Fibroblast of skin of right quadriceps (primary cell): ENCODE results near the gene SLC16A10.
"Not testable (repeated sequence)": the region's sequence is repeated elsewhere in the genome, so short reads cannot be mapped to it uniquely, and the experiment has no call there.

Experiments used
- DNase-seq: peaks from one replicate; pipeline ENCODE4 v3.0.0-alpha.2; 2013

Gene SLC16A10, protein sequence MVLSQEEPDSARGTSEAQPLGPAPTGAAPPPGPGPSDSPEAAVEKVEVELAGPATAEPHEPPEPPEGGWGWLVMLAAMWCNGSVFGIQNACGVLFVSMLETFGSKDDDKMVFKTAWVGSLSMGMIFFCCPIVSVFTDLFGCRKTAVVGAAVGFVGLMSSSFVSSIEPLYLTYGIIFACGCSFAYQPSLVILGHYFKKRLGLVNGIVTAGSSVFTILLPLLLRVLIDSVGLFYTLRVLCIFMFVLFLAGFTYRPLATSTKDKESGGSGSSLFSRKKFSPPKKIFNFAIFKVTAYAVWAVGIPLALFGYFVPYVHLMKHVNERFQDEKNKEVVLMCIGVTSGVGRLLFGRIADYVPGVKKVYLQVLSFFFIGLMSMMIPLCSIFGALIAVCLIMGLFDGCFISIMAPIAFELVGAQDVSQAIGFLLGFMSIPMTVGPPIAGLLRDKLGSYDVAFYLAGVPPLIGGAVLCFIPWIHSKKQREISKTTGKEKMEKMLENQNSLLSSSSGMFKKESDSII

DNA sequence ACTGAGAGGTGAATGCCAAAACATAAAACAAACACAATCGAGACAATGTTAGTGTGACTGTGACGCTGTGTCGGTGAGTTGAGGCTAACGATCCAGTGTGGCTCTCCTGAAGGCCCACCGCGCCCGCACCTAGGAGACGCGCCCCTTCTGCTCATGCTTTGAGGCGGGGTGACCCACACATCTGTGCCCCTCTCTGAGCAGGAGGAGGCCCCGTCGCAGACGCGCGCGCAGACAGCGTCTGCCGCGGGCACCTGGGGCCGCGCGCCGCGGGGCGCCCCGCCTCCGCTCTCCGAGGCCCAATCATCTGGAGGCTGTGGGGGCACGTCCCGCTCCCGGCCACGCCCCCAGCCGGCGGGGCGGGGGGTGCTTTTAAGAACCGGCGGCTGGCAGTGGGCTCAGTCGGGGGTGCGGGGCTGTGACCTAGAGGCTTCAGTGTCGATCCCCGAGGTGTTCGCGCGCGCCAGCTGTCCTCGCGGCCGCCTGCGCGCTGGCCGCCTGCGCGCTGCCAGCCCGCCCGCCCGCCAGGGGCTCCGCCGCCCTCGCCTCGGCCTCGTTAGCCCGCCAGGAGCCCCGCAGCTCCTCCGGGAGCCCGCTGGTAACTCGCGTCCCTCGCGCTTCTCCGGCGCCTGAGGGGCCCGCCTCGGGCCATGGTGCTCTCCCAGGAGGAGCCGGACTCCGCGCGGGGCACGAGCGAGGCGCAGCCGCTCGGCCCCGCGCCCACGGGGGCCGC is at the start of gene SLC16A10:
TSS of gene SLC16A10 (plus strand) at position 398 of the 730 bp plus-strand sequence. CDS start at position 648, 250 bp downstream.
- peak; percentile 27 for DNase-seq

DNA sequence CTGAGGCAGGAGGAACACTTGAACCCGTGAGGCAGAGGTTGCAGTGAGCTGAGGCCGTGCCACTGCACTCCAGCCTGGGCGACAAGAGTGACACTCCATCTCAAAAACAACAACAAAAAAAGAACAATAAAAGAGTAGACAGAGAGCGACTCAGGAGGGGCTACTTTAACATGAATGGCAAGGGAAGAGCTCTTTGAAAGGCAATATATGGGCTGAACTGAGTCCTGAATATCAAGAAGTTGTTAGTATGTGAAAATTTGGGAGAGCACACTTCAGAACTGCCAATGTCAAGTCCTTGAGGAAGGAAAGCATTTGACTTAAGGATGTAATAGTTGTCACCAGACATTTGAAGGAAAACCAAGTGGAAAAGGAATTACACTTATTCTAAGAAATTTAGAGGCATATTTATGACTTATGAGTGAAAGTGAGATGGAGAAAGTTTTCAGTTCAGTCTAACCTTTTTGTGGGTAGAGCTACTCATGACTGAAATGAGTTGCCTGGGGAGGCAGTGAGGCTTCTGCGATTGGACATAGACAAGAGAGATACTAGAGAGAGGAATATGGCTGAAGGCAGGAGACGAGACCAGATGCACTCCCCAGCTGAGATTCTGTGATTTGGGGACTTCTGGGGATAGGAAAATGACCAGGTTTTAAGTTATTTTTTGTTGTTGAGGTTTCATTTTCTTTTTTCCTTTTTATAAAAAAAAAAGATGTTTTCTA is 48.6 kb upstream of the SLC16A10 start:
- no peak for DNase-seq

DNA sequence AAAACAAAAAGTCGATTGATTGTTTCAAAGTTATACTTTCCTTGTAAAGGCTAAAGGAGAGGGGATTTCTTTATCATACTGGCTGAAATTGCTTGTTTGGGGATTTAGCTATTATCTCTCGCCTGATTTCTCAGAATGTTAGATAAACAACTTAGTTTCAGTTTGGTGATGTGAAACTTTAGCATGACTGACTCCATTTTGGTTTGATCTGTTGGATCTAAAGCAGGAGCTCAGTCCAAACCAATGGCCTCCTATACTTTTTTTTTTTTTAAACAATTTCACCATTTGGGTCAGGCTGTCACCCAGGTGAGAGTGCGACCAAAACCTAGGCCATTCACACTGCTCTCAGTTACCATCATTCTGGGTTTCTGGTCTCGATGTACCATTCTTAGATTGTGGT is 45.4 kb upstream of the SLC16A10 start:
- DNase-seq: no peak

DNA sequence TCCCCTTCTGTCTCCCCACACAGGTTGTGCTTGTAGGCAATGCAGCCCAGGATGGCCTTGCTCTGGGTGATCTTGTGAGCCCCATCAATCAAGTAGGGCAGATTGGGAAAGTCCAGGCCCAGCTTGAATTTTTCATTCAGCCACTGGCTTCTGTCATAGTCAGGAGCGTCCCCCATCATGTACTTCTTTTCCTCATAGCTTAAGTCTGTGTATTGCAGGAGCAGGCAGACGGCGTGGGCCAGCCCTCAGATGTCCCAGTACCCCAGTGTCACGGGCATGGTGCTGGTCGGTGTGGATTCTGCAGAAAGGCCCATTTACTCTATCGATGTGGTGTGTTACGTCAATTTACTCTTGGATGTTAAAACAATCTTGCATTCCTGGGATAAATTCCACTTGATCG is 40.1 kb upstream of the SLC16A10 start:
- DNase-seq: no peak

DNA sequence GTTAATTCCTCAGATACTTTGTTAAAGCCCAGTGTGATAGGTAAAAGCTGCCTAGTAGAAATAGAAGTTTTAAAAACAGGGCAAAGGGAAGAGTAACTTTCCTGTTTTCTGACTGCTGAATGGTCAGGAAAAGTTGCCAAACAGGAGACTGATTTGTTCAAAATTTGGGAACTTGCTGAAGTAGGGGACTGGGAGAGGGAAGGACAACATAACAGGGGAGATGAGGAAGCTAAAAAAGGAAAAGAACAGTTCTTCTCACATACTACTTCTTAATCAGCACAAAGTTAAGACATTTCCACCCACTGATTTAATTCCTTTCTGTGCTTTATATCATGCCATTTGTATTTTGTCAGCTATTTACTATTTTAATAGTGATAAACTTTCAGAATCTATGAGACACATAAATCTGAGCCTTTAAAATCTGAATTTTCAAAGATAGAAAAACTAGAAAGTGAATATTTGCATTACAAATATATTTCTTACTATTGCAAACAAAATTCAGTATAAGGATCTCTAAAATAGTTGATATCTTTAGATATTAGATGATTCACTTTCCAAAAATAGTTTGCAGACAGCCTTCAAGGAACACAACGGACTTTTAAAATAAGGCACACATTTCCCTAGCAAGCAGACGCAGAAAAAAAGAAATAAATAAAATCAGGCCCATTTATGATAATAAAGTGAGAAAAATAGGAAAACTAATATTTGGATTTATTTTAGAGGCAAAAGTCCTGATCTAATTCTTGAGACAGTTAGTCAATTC is 36.9 kb upstream of the SLC16A10 start:
- DNase-seq: no peak

DNA sequence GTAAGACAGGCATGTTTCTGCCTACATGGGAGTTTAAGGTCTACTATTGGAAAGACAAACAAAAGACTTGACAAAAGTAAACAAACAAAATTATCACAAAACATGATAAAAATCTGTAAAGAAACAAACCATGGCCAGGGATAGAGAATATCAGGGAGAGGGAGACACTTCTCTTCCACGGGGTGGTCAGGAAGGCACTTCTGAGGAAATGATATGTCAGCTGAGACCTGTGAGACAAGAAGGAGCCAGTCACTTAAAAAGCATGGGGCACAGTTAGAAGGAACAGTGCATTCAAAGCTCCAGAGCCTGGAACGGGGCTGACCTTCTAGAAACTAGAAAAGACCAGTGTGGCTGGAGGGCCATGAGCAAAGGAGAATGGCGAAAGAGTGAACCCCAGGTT is 35.1 kb upstream of the SLC16A10 start:
- no peak for DNase-seq

DNA sequence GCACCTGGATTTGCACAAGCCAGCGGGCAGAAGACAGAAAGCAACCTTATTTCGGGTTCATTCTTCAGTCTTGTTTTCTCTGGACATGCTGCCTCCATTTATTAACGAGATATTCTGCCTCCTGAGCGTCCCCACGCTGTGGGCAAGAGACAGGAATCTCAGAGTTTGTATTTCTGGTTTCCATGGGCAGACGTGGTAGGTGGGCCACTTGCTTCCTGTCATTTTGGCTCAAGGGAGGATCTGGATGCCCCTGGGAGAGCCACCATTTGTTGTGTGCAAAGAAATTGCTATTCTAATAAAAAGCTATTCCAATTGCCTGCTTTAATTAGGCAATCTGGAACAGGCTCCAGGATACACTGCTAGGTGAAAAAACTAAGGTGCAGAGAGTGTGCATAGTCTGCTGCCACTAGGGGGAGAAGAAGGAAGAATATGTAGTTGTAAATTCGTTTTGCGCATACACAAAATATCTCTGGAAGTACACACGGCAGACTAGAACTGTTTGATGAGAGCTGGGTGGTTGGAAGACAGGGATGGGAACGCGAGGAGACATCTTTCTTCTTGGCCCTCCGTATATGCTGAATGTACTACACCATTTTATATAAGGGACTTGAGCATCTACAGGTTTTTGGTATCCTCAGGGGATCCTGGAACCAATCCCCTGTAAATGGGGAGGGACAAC is 30.1 kb upstream of the SLC16A10 start:
- peak; percentile 34 for DNase-seq

DNA sequence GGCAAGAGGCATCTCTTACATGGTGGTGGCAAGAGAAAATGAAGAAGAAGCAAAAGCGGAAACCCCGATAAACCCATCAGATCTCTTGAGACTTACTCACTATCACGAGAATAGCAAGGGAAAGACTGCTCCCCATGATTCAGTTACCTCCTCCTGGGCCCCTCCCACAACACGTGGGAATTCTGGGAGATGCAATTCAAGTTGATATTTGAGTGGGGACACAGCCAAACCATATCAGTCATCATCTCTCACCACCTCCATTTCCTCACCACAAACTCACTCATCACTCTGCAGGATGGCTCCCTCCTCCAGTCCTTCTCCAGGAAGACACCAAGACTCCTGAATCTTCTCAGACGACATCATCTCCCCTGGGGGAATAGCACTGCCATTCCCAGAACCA is 25.8 kb upstream of the SLC16A10 start:
- DNase-seq: peak; percentile 74

DNA sequence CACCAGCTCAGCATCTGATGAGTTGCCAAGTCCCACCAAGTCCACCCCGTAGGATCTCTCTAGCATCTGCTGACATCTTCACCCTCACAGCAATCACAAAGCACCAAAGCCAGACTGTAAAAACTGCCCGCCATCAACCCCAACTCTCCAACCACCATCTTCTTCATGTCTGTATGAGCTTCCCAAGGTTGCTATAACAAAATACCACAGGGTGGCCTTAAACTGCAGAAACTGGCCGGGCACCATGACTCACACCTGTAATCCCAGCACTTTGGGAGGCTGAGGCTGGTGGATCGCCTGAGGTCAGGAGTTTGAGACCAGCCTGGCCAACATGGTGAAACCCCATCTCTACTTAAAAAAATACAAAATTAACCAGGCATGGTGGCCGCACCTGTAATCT is 25.3 kb upstream of the SLC16A10 start:
- DNase-seq: not testable (repeated sequence)

DNA sequence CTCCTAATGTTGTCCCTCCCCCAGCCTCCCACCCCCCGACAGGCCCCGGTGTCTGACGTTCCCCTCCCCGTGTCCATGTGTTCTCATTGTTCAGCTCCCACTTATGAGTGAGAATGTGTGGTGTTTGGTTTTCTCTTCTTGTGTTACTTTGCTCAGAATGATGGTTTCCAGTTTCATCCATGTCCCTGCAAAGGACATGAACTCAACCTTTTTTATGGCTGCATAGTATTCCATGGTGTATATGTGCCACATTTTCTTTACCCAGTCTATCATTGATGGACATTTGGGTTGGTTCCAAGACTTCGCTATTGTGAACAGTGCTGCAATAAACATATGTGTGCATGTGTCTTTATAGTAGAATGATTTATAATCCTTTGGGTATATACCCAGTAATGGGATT is 24.4 kb upstream of the SLC16A10 start:
- not testable (repeated sequence) for DNase-seq

DNA sequence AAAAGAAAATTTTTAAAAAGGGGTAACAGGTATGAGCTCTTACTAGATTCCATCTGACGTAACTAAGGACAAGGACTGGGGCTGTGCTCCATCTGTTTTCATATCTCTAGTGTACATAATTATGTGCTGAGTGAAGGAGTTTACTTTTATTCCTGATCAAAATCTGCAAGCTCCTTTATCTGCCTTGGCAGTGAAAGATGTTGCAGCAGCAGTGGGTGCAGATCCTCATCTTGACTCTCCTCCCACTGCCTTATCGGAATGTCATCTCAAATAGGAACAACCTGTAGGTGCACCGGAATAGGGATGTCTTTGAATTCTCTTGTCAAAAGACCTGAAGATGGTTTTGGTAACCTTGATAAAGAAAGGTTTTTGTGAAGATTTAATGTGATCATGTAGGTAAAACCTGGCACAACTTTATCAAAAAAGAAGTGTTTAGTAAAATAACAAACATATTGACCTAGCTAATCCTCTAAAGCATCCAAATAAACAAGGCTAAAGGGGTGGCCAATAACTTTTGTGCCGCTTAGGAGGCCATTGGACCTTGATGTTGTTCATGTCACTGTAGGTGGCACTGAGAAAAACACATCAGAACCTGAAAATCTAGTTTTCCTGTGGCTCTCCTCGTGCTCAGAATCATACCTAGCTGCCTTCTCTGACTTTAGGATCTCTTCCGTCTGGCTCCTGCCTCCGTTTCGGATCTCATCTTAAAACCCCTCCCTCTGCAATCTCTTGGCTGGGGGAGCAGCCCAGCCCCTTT is 19.0 kb upstream of the SLC16A10 start:
- DNase-seq: no peak

DNA sequence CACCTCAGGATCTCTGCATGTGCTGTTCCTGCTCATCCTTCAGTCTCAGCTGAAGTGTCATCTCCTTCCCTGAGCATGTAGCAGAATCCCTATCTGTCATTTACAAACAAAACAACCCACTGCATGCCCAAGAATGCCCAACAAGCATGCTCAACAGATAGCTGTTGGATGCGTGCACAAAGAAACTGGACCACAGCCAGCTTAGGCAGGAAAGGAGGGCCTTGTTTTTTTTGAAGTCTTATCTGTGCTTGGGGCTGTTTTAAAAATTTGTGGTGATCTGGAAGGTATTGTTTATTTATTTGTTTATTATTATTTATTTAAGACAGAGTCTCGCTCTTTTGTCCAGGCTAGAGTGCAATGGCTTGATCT is 18.5 kb upstream of the SLC16A10 start:
- no peak for DNase-seq

DNA sequence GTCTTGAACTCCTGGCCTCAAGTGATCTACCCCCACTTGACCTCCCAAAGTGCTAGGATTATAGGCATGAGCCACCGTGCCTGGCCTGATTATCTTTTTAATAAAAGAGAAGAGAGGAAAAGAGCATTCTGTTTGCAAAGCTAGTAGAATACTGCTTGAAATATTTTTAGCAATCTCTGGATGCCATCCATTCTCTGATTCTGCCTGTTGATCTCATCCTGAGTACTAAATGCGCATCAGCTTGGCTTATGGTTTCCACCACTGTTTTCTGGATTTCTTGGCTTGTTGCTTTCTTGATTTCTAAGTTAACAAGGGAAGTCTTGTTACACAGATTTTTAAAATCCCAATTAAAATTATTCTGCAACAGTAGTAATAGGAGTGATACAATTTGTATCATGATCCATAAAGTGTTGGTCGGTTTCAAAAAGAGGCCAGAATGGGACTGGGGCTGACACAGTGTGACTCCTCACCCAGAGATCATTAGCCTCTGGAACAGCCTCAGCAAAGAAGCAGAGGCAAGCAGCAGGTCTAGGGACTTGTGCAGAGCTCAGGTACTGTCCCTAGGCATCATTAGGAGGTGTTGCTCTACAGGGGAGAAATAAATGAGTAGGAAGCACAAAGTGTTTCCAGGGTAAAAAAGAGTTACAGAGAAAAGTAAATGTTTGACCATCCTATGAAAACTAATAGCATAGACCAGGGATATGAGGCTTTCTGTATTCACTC is 17.8 kb upstream of the SLC16A10 start:
- DNase-seq: no peak

DNA sequence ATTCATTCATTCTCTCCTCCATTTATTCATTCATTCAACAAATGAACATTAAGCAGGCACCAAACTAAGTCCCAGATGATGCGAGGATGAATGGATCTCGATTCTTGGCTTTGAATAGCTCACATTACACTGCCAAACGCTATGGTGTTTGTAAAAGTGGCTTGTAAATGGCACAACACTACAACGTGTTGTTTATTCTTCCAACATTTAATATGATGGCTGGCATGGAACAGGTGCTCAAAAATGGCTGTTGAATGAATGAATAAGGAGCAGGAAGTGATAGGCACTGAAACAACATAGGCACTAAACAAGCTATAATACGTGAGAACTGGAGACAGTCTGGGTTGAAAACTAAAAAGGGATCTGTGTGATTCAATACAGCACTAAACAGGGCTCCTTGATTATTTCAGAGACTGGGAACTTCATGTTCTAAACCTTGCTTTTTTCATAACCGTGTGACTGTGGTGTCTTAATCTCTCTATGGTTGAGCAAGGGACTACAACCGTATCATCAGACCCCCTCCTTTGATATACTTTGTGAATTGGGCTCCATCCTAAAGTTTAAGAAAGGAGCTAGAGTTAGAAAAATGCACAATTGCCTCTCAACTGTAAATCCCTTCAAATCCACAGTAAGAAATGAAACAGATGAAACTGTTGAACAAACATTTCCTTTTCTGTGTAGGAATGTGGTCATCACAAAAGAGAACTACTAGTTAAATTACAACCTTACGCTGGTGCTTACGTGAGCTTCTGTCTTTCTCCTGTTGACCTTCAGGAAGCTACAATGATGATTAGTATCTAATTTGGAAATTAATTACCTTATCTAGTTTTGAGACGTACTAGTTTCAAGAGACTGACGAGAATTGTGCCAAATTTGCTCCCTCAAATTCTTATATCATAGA is 16.9 kb upstream of the SLC16A10 start:
- DNase-seq: no peak

DNA sequence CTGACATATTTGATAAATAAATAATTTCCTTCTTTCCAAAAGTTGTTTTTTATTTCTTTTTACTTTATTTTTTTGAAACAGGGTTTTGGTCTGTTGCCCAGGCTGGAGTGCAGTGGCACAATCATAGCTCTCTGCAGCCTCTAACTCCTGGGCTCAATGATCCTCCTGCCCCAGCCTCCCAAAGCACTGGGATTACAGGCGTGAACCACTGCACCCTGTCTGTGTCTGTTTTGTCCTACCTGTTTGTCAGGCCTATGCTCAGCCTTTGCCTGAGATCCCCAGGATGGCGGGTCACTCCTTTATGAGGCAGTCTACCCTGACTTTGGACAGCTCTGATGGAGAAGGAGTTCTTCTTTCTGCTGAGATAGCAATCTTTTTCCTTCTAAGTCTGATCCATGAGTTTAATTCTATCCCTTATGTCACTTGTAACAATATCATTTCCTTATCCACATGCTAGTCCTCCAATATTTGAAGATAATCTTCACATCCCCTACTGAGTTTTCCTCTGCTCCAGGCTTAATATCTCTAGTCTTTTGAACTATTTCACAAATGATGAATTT is 14.4 kb upstream of the SLC16A10 start:
- no peak for DNase-seq

DNA sequence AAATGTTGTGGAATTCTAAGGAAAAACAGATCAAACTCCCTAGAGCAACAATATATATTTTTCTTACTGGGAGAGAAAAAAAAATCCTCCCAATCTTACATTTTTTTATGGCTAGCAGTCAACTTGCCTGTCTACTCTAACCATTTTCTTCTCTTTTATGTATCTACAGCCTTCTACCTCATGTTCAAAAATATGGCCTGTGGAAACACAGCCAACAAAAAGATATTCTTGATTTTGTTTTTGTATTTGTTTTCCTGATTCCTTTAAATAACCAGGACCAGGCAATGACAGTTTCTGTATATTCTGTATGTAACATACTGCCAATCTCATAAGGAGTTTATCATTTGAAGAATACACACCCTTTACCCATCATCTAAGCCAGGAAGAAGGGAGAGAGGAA is 13.0 kb upstream of the SLC16A10 start:
- no peak for DNase-seq

DNA sequence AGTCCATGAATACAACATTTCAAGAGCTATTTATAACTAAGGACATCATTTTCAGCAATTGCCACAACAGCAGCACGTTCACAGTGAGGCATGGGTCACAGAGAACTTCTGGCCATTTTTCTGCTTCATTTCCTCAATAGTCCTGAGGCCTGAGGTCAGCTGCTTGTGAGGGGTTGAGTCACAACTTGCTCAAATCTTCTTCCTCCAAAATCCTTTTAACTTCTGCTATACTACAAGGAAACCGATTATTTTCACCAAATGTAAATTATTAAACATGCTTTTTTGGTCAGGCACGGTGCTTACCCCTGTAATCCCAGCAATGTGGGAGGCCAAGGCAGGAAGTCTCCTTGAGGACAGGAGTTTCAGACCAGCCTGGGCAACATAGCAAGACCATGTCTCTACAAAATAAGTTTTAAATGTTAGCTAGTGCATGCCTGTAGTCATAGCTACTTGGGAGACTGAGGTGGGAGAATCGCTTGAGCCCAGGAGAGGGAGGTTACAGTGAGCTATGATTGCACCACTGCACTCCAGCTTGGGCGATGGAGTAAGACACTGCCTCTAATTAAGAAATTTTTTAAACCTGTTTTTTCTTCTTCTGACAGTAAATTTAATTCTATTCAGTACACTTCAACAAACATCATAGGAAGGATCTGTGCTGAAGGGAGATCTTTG is 11.1 kb upstream of the SLC16A10 start:
- DNase-seq: no peak

DNA sequence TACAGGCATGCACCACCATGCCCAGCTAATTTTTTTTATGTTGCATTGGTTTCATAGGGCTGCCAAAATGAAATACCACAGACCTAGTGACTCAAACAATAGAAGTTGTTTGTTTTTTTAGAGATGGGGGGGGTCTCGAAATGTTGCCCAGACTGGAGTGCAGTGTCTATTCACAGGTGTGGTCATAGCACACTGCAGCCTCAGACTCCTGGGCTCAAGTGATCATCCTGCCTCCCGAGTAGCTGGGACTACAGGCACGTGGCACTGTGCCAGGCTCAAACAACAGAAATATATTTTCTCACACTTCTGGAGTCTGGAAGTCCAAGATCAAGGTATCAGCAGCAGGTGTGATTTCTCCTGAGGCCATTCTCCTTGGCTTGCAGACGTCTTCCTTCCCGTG is 6.6 kb upstream of the SLC16A10 start:
- no peak for DNase-seq

DNA sequence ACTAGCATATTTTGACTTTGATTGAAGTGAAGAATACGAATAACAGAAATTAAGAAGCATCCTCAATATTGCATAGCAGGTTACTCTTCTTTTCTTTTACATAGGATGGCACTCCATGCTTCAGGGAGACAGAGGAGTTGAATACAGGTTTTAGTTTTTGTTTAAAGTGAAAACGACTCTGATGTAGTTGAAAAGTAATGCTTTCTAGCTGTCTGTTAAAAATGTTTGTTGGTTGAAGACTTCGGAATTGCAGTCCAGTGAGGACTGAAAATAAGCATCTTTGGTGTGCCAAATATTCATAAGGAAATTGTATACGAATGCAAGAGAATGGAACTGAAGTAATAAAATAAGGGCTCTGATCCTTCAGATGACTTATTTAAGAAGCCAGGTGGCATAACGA is 618 bp upstream of the SLC16A10 start:
- DNase-seq: no peak
